Hepatocyte (in vitro differentiated cells): ENCODE results near the gene ZFYVE28.

Source experiments
- CTCF ChIP-seq: fragments of 200-600 bp; sonication (generic); IDR thresholded peaks from 2 replicates; pipeline ENCODE4 v1.5.1; 2016; ENCODE audit warnings: antibody characterized with exemption, mild to moderate bottlenecking; ENCODE audit not compliant: poor library complexity
- EZH2phosphoT487 ChIP-seq: fragments of 200-600 bp; sonication (generic); IDR thresholded peaks from one replicate; pipeline ENCODE4 v1.6.1; 2018; ENCODE audit warnings: antibody characterized with exemption, mild to moderate bottlenecking, low read depth, moderate library complexity; ENCODE audit not compliant: unreplicated experiment, severe bottlenecking

DNA sequence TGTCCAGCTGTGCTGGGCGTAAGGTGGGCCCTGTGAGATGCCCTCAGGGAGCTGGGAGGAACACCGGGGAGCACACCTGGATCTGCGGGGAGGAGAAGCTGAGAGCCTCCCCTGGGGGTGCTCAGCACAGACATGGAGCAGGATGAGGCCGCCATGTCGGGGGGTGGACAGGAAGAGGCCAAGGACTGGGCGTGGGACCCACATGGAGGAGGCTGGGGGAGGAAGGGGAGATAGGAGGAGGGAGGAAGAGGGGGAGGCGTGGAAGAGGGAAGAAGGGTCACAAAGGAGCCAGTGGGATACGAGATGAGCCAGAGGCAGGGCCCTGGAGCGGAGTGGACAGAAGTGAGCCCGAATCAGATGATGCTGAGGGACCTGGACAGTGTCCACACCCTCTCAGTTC lies 66.3 kb downstream of the ZFYVE28 start:
- TF ChIP-seq CTCF (no peak), EZH2phosphoT487 (no peak)
